H1 (cell line): Measurements from ENCODE around the gene GAS2L1. TPM values are rescaled to one million over a fixed set of nuclear protein-coding genes. Genes with fewer than 3 reads are reported as not detected.

Experiments
- CTCF ChIA-PET: fragments of 300-600 bp; sonication (Branson Sonifier 250); formaldehyde crosslinking; loops from one replicate; lab custom pipeline; 2021; ENCODE audit not compliant: partially characterized antibody; lab: Charles Lee
- POLR2A ChIA-PET: fragments of 300-600 bp; sonication (Branson Sonifier 250); formaldehyde crosslinking; loops from one replicate; lab custom pipeline; 2021; ENCODE audit warnings: inconsistent platforms; ENCODE audit not compliant: partially characterized antibody; lab: Charles Lee
- DNase-seq, 2 experiments: peaks; one replicate each; pipeline versions ENCODE4 v3.0.0 to v3.0.0-alpha.2; 2010 to 2022; ENCODE audit warnings: low spot score in 2 of 2, low read depth in 1 of 2, mixed read lengths in 1 of 2
- FAIRE-seq: peaks from 2 replicates; lab custom pipeline; 2011; peaks lifted over from hg19 to GRCh38; lab: Jason Lieb, UNC
- H2AFZ ChIP-seq: 2 replicates; pipeline ENCODE4 v1.8.1; 2012; ENCODE audit warnings: low read length, inconsistent platforms
- H2AK5ac ChIP-seq: 2 replicates; pipeline ENCODE4 v1.6.1; 2013; ENCODE audit warnings: low read depth, low read length
- H2BK120ac ChIP-seq: replicated peaks from 2 replicates; pipeline ENCODE3; 2013; ENCODE audit warnings: low read depth, low read length, inconsistent platforms
- H2BK12ac ChIP-seq: 2 replicates; pipeline ENCODE4 v1.6.1; 2013; ENCODE audit warnings: low read depth, low read length
- H2BK15ac ChIP-seq: 2 replicates; pipeline ENCODE4 v1.6.1; 2013; ENCODE audit warnings: low read length
- H2BK20ac ChIP-seq: 2 replicates; pipeline ENCODE4 v1.6.1; 2013; ENCODE audit warnings: low read length
- H2BK5ac ChIP-seq: 2 replicates; pipeline ENCODE4 v1.6.1; 2013; ENCODE audit warnings: low read depth, low read length
- H3K14ac ChIP-seq: 2 replicates; pipeline ENCODE4 v1.6.1; 2013; ENCODE audit warnings: inconsistent platforms; ENCODE audit not compliant: insufficient read length
- H3K18ac ChIP-seq: 2 replicates; pipeline ENCODE4 v1.6.1; 2013; ENCODE audit warnings: low read length; ENCODE audit errors: extremely low read depth
- H3K23ac ChIP-seq: 2 replicates; pipeline ENCODE4 v1.6.1; 2013; ENCODE audit warnings: inconsistent platforms; ENCODE audit not compliant: insufficient read length
- H3K23me2 ChIP-seq: 2 replicates; pipeline ENCODE4 v1.6.1; 2013; ENCODE audit warnings: low read depth, low read length
- H3K27ac ChIP-seq: 2 replicates; pipeline ENCODE4 v1.6.1; 2011; ENCODE audit warnings: low read depth, low read length, inconsistent platforms
- H3K27me3 ChIP-seq, 4 experiments: replicated peaks in 1 of 4; 1 replicate in 1 of 4; 2 replicates in 3 of 4; pipeline versions ENCODE4 v1.6.1 to v1.8.1; 2011 to 2013; ENCODE audit warnings: low read length in 3 of 4, mild to moderate bottlenecking in 3 of 4, inconsistent platforms in 2 of 4, mixed read lengths in 2 of 4, moderate library complexity in 1 of 4; ENCODE audit not compliant: control insufficient read depth in 3 of 4, insufficient read depth in 3 of 4; ENCODE audit errors: extremely low read depth in 1 of 4
- H3K36me3 ChIP-seq, 4 experiments: 2 replicates each; pipeline versions ENCODE4 v1.6.1 to v1.8.1; 2011 to 2013; ENCODE audit warnings: mild to moderate bottlenecking in 4 of 4, low read length in 3 of 4, moderate library complexity in 2 of 4, control low read depth in 1 of 4, inconsistent platforms in 1 of 4; ENCODE audit not compliant: insufficient read depth in 4 of 4, control insufficient read depth in 2 of 4
- H3K4ac ChIP-seq: replicated peaks from 2 replicates; pipeline ENCODE3; 2013; ENCODE audit warnings: low read length, low read depth, mixed read lengths, inconsistent platforms; ENCODE audit not compliant: insufficient read length
- H3K4me1 ChIP-seq, 4 experiments: replicated peaks in 1 of 4; 1 replicate in 1 of 4; 2 replicates in 3 of 4; pipeline versions ENCODE4 v1.6.1 to v1.8.1; 2011 to 2013; ENCODE audit warnings: low read length in 3 of 4, inconsistent platforms in 2 of 4, mixed read lengths in 1 of 4; ENCODE audit not compliant: insufficient read depth in 4 of 4, control insufficient read depth in 3 of 4
- H3K4me2 ChIP-seq, 2 experiments: 2 replicates each; pipeline versions ENCODE4 v1.6.1 to v1.8.1; 2011 to 2013; ENCODE audit warnings: low read depth in 2 of 2, low read length in 2 of 2, control low read depth in 1 of 2, inconsistent platforms in 1 of 2, mild to moderate bottlenecking in 1 of 2; ENCODE audit not compliant: insufficient read depth in 1 of 2
- H3K4me3 ChIP-seq, 4 experiments: fragments of 200-600, 300-600 bp in 1 of 4; sonication (generic), shearing (Covaris generic), sonication (Bioruptor Twin) in 1 of 4; 2 replicates each; pipeline versions ENCODE4 v1.5.1 to v1.8.1; 2011 to 2016; ENCODE audit warnings: low read length in 4 of 4, low read depth in 3 of 4, control low read depth in 2 of 4, inconsistent platforms in 2 of 4, mild to moderate bottlenecking in 2 of 4, mixed read lengths in 1 of 4, moderate library complexity in 1 of 4; ENCODE audit not compliant: insufficient read depth in 2 of 4; ENCODE audit errors: extremely low read depth in 1 of 4
- H3K56ac ChIP-seq: replicated peaks from 2 replicates; pipeline ENCODE3; 2013; ENCODE audit warnings: low read depth, mild to moderate bottlenecking, mixed read lengths, low read length, inconsistent platforms; ENCODE audit not compliant: insufficient read length
- H3K79me1 ChIP-seq: 2 replicates; pipeline ENCODE4 v1.6.1; 2013; ENCODE audit warnings: low read depth, low read length, control low read depth
- H3K79me2 ChIP-seq, 2 experiments: 2 replicates each; pipeline versions ENCODE4 v1.6.1 to v1.8.1; 2012 to 2013; ENCODE audit warnings: low read length in 2 of 2, mild to moderate bottlenecking in 2 of 2, inconsistent platforms in 1 of 2; ENCODE audit not compliant: insufficient read depth in 2 of 2, control insufficient read depth in 1 of 2
- H3K9ac ChIP-seq, 4 experiments: replicated peaks in 1 of 4; 1 replicate in 1 of 4; 2 replicates in 3 of 4; pipeline versions ENCODE4 v1.6.1 to v1.8.1; 2011 to 2013; ENCODE audit warnings: low read depth in 3 of 4, low read length in 3 of 4, control low read depth in 2 of 4, mild to moderate bottlenecking in 2 of 4, moderate library complexity in 2 of 4, inconsistent platforms in 1 of 4; ENCODE audit errors: extremely low read depth in 1 of 4
- H3K9me3 ChIP-seq, 2 experiments: 2 replicates each; pipeline versions ENCODE4 v1.6.1 to v1.8.1; 2012 to 2013; ENCODE audit warnings: mild to moderate bottlenecking in 2 of 2, moderate library complexity in 2 of 2, control low read depth in 1 of 2, inconsistent platforms in 1 of 2, low read depth in 1 of 2, low read length in 1 of 2, mixed read lengths in 1 of 2; ENCODE audit not compliant: insufficient read depth in 2 of 2
- H4K20me1 ChIP-seq, 2 experiments: replicated peaks in 1 of 2; 2 replicates each; pipeline versions ENCODE3 to v1.8.1; 2011 to 2013; ENCODE audit warnings: inconsistent platforms in 2 of 2, low read length in 2 of 2, mild to moderate bottlenecking in 1 of 2; ENCODE audit not compliant: insufficient read depth in 2 of 2, control insufficient read depth in 1 of 2
- H4K5ac ChIP-seq: 2 replicates; pipeline ENCODE4 v1.6.1; 2013; ENCODE audit warnings: low read length, low read depth, mixed read lengths, inconsistent platforms; ENCODE audit not compliant: insufficient read length
- H4K8ac ChIP-seq: 2 replicates; pipeline ENCODE4 v1.8.0; 2013; ENCODE audit warnings: mild to moderate bottlenecking, moderate library complexity, low read length, inconsistent platforms; ENCODE audit not compliant: insufficient read depth; ENCODE audit errors: extremely low read depth
- H4K91ac ChIP-seq: replicated peaks from 2 replicates; pipeline ENCODE3; 2013; ENCODE audit warnings: low read length, mixed read lengths, inconsistent platforms; ENCODE audit not compliant: insufficient read length
- BACH1 ChIP-seq: IDR thresholded peaks from 2 replicates; pipeline ENCODE4 v1.6.1; 2012; ENCODE audit warnings: low read length, improper control_type of control experiment
- CTCF ChIP-seq, 3 experiments: IDR thresholded peaks; 1 replicate in 2 of 3; 2 replicates in 1 of 3; pipeline versions ENCODE4 v1.5.1 to v1.6.1; 2011; ENCODE audit warnings: low read length in 3 of 3, mild to moderate bottlenecking in 3 of 3, inconsistent platforms in 2 of 3, low read depth in 1 of 3, moderate library complexity in 1 of 3; ENCODE audit not compliant: insufficient read depth in 1 of 3; ENCODE audit errors: control extremely low read depth in 1 of 3
- JUND ChIP-seq: IDR thresholded peaks from 2 replicates; pipeline ENCODE4 v1.6.1; 2011; ENCODE audit warnings: mild to moderate bottlenecking, improper control_type of control experiment, low read length
- MAFK ChIP-seq: IDR thresholded peaks from 2 replicates; pipeline ENCODE4 v1.6.1; 2012; ENCODE audit warnings: low read depth, mild to moderate bottlenecking, improper control_type of control experiment, low read length
- SIN3A ChIP-seq, 2 experiments: IDR thresholded peaks in 1 of 2; conservative IDR thresholded peaks in 1 of 2; 2 replicates each; pipeline ENCODE4 v1.6.1; 2011 to 2012; ENCODE audit warnings: low read length in 2 of 2, improper control_type of control experiment in 1 of 2, low read depth in 1 of 2, mild to moderate bottlenecking in 1 of 2
- WGBS, 2 experiments: shearing (Covaris generic) in 1 of 2; methylation state at CpG; one replicate each; pipeline versions ENCODE4 v1.1.6 to v1.1.7; 2013 to 2015; ENCODE audit warnings: low lambda C conversion rate in 2 of 2, mixed read lengths in 2 of 2, inconsistent platforms in 1 of 2, low coverage in 1 of 2, missing lambda C conversion rate in 1 of 2; ENCODE audit not compliant: insufficient replicate concordance in 2 of 2, insufficient coverage in 1 of 2, insufficient read length in 1 of 2; ENCODE audit errors: extremely low coverage in 1 of 2, missing lambda C conversion rate in 1 of 2; 5-methylcytosine and 5-hydroxymethylcytosine counted together
- polyA plus RNA-seq, 7 experiments: library from polyadenylated mRNA; depleted of rRNA in 3 of 7; stranded (reverse) in 5 of 7; unstranded in 2 of 7; fragments of >200 nt in 5 of 7; fragments of 200-250 nt in 2 of 7; gene quantifications; 1 replicate in 5 of 7; 2 replicates in 1 of 7; 4 replicates in 1 of 7; pipeline versions ENCODE4 v1.2.1 to v1.2.3, GENCODE V29; 2011 to 2013; ENCODE audit warnings: missing spikeins in 2 of 7, mixed read lengths in 2 of 7
- total RNA-seq: library from RNA; stranded (reverse); fragmentation: NEBNext Ultra II Directional; extraction: Animal tissue kit (Norgen Biotek cat#: 25700); gene quantifications from 2 replicates; pipeline ENCODE4 v1.2.1, GENCODE V29; 2021

GAS2L1 gene
- total and polyA plus RNA-seq, 2 of the 8 experiments (the other 6 are each of a cell fraction or from before 2014, with no cell fraction given) = 3.6 to 10.1 TPM

- H3K79me2 ChIP-seq = no peaks in the 10 kb centered on the region
- H3K4me3 ChIP-seq = no peak overlapping the region
- no peak overlapping the region for H3K18ac ChIP-seq
- H4K8ac ChIP-seq = no peak overlapping the region
- H3K4me2 ChIP-seq = no peak overlapping the region
- no peak overlapping the region for H3K9ac ChIP-seq
- H2BK15ac ChIP-seq = peak overlapping the region; percentile 29; the same call in 1 of the 2 replicates
- FAIRE-seq (no peak), DNase-seq (peak in 1 of 2 experiments; percentile 82)
- no peak overlapping the region; the same call in 1 of the 2 replicates for H3K27ac ChIP-seq
- 0 out of 2 replicates have a peak overlapping the region, but pooled peaks have one; percentile 52 for H2BK5ac ChIP-seq
- H2BK12ac ChIP-seq = no peak overlapping the region
- H4K91ac ChIP-seq = no peak overlapping the region
- no peak overlapping the region for H3K4ac ChIP-seq
- no peak overlapping the region for H2AFZ ChIP-seq
- no peak overlapping the region for H2BK120ac ChIP-seq
- no peak overlapping the region for H2AK5ac ChIP-seq
- peaks cover 0 to 18% (median 13%) of the 10 kb centered on the region in 4 experiments; a peak in 6 of 7 replicates for H3K4me1 ChIP-seq
- TF ChIP-seq MAFK (no peak), BACH1 (no peak), JUND (peak; percentile 79; the same call in 1 of the 2 replicates), SIN3A (conservative IDR thresholded peaks at IDR 0.05 in 1 of 2, IDR thresholded peaks at IDR 0.05 in 1 of 2; ENCODE audit: low read depth in 1 of 2, low read length in 2 of 2) (peak in 1 of 2 experiments; percentile 65; a peak in 2 of 4 replicates), CTCF (IDR thresholded peaks at IDR 0.05; ENCODE audit: control extremely low read depth in 1 of 3, insufficient read depth in 1 of 3, low read depth in 1 of 3, low read length in 3 of 3) (no peak)
- POLR2A ChIA-PET = interaction anchor here (0.7 to 4.4 kb wide), 6 partner anchors 9 to 56 kb away, joined by 3 to 44 read pairs (median 4); partner anchors contain the start of gene EWSR1
- H3K56ac ChIP-seq = no peak overlapping the region
- H4K5ac ChIP-seq = no peak overlapping the region
- no peak overlapping the region for H2BK20ac ChIP-seq
- H3K14ac ChIP-seq = no peak overlapping the region
- H4K20me1 ChIP-seq = peaks cover 6 to 13% of the 10 kb centered on the region in 2 experiments
- CTCF ChIA-PET = interaction anchor here (1.1 to 4.1 kb wide), 8 partner anchors 8 to 65 kb away, joined by 3 to 41 read pairs (median 4); no protein-coding TSS in a partner anchor
- H3K23me2 ChIP-seq = peaks cover 12% of the 10 kb centered on the region; the same call in 1 of the 2 replicates
- peaks cover 3 to 7% of the 10 kb centered on the region in 2 experiments; a peak in 3 of 4 replicates for H3K9me3 ChIP-seq
- H3K23ac ChIP-seq = no peak overlapping the region
- 61% methylated on average over 15 of the region's 18 CpGs; no CpG with 5 or more reads in 1 of the 2 experiments for WGBS, 2 experiments
- peaks cover 26 to 39% (median 31%) of the 10 kb centered on the region in 4 experiments for H3K27me3 ChIP-seq
- no peaks in the 10 kb centered on the region for H3K79me1 ChIP-seq
- peaks cover 0 to 12% (median 0%) of the 10 kb centered on the region in 4 experiments; a peak in 1 of 8 replicates for H3K36me3 ChIP-seq
Observed at GRCh38 chr22:29310863-29311339, 4.5 kb downstream of the GAS2L1 start.
